K562 (cell line): ENCODE data around the gene CXCR3.

Source experiments
- CSDE1 ChIP-seq, 2 experiments: fragments of 450-650 bp; IDR thresholded peaks; 2 replicates each; pipeline ENCODE4 v1.6.1; 2016; ENCODE audit warnings: mild to moderate bottlenecking in 1 of 2
- MAZ ChIP-seq, 2 experiments: fragments of 450-650 bp in 1 of 2; sonication (generic) in 1 of 2; formaldehyde crosslinking; IDR thresholded peaks in 1 of 2; conservative IDR thresholded peaks in 1 of 2; 2 replicates each; pipeline versions ENCODE4 v1.4.0 to v1.5.0; 2020; ENCODE audit warnings: mild to moderate bottlenecking in 1 of 2, missing genetic modification reagents in 1 of 2
- POLR2AphosphoS5 ChIP-seq: IDR thresholded peaks from 2 replicates; pipeline ENCODE4 v1.6.1; 2011; ENCODE audit warnings: mild to moderate bottlenecking, low read depth, low read length, moderate library complexity; ENCODE audit not compliant: control insufficient read depth, insufficient read depth
- SAFB2 ChIP-seq: fragments of 200-400 bp; formaldehyde crosslinking; IDR thresholded peaks from 2 replicates; pipeline ENCODE4 v1.6.1; 2018; ENCODE audit warnings: borderline replicate concordance, low read length, low read depth, moderate library complexity; ENCODE audit not compliant: severe bottlenecking
- TF ChIP-seq, protein P1 (sequence below), 3 experiments: IDR thresholded peaks in 2 of 3; conservative IDR thresholded peaks in 1 of 3; 2 replicates each; pipeline ENCODE4 v1.5.1; 2011 to 2012; ENCODE audit warnings: low read length in 3 of 3, mild to moderate bottlenecking in 3 of 3, control low read depth in 2 of 3, improper control_type of control experiment in 1 of 3, inconsistent platforms in 1 of 3, low read depth in 1 of 3, mixed read lengths in 1 of 3, moderate library complexity in 1 of 3; ENCODE audit not compliant: insufficient read depth in 2 of 3

DNA sequence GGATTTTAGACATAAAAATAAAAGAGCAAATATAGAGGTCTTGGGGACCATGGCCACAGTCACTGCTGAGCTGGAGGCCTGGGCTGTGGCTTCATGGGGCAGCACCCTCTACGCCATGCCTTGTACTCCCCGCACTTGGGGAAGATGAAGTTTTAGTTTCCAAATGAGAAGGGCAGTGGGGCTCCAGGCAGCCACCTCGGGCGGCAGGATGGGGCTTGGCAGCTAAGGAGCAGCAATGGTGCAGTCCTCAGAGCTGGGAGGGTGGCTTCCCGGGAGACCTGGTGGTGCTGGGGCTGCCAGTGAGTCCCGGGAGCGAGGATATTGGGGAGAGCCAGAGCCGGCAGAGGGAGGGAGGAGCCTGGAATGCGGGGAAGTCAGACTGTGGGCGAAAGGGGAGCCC lies 2.4 kb downstream of the CXCR3 start:
- TF ChIP-seq MAZ (CRISPR knock-in tag; conservative IDR thresholded peaks at IDR 0.05 in 1 of 2, IDR thresholded peaks at IDR 0.05 in 1 of 2) = no peak
- TF ChIP-seq, protein P1, sequence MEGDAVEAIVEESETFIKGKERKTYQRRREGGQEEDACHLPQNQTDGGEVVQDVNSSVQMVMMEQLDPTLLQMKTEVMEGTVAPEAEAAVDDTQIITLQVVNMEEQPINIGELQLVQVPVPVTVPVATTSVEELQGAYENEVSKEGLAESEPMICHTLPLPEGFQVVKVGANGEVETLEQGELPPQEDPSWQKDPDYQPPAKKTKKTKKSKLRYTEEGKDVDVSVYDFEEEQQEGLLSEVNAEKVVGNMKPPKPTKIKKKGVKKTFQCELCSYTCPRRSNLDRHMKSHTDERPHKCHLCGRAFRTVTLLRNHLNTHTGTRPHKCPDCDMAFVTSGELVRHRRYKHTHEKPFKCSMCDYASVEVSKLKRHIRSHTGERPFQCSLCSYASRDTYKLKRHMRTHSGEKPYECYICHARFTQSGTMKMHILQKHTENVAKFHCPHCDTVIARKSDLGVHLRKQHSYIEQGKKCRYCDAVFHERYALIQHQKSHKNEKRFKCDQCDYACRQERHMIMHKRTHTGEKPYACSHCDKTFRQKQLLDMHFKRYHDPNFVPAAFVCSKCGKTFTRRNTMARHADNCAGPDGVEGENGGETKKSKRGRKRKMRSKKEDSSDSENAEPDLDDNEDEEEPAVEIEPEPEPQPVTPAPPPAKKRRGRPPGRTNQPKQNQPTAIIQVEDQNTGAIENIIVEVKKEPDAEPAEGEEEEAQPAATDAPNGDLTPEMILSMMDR (IDR thresholded peaks at IDR 0.05 in 2 of 3, conservative IDR thresholded peaks at IDR 0.05 in 1 of 3; ENCODE audit: insufficient read depth in 2 of 3, low read depth in 1 of 3, low read length in 3 of 3) = no peak
- TF ChIP-seq SAFB2 = no peak
- TF ChIP-seq POLR2AphosphoS5 = no peak
- TF ChIP-seq CSDE1 (IDR thresholded peaks at IDR 0.05) = no peak
